Cerebellar nuclear complex (tissue), 1 donor: ENCODE measurements around the gene ADGRG6.
"Not testable (repeated sequence)": the region's sequence is repeated elsewhere in the genome, so short reads cannot be mapped to it uniquely, and the experiment has no call there.

Experiments used
- DNase-seq, 2 experiments: peaks; one replicate each; lab custom pipeline; 2025; lab: John Stamatoyannopoulos, UW

Gene ADGRG6

DNA sequence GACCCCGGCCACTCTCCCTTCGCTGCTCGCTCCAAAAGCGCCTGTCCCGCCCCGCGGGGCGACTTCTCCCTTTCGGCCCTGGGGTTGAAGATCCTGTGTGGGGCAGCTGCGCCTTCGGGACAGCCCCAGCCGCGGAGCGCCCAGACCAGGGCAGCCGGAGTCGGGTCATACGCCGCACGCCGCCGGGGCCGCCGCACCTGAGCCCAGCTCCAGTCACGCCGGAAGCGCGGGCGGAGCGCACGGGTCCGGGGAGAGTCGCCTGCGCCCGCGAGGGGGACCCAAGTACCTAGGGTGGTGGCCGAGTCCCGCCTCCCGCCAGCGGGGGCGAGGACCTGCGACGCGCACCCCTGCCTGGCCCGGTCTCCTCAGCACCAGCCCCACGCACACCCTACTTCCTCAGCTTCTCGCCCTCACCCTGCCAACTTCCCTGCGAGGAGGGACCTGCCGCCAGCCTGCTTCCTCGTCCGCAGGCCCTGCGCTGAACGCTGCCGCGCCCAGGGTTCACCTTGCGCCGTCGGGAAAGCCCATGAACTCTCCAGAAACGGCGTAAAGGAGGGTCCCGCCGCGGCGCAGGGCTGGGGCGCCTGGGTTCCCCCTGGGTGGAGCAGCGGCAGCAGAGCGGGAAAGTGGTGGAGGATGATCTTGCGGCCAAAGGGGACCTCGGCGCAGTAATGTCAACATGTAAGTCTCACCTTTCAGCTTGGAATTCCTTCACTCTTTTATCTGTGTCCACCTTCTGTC, at the start of gene ADGRG6:
ADGRG6 (plus strand) TSS at position 357 of the 741 bp plus-strand sequence; CDS start at position 680, 323 bp downstream.
- no peak for DNase-seq

DNA sequence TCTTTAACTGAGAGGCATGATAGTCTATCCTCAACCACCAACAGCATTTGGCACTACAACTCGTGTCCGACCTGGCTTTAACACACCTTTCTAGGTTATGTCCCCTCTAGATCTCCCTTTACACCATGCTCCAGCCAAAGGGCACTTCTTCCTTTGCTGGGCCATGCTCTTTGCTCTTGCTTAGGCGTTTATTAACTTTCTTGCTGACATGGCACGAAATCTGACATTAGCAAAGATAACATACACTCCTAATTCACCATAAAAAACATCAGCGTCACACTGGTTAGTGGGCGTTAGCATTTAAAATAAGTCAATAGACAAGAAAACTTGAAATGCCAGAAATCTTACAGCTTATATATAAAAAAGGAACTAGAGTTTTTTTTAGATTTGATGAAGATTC, 47.3 kb upstream of the ADGRG6 start:
- DNase-seq: peak in 1 of 2 experiments; percentile 0

DNA sequence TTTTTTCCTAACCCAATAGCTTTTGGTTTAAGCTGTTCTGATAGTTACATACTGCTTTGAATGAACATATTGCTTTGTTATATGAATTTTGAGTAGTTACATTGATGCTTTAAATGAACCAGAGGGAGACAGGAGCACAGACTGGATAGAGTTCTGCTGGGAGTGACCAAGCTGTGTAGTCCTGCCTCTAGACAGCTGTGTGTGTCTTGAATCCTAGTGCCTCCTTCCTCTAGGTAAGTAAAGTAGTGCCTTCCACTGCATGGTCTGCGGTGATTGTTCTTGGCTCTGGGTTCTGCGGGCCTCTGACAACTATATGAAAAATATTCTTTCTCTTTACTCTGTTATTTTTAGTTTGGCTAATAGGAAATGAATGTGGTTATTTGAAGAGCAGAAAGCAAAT, 46.0 kb upstream of the ADGRG6 start:
- DNase-seq: no peak

DNA sequence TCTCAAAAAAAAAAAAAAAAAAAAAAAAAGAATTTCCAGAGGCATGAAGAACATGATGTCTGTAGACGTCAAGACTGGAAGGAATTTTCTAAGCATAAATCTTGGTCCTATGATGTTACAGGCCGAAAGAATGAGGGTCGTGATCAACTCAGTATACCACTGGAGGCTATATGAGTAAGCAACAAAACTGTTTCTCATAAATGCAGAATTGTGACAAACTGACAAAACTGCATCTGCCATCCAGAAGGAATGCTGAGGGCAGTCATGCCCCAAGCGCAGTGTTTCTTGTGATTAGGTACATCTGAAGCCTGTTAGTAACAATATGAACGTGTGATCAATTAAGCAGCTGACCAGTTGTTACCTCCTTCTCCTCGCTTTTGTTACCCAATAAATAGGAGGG, 43.5 kb upstream of the ADGRG6 start:
- DNase-seq: no peak

DNA sequence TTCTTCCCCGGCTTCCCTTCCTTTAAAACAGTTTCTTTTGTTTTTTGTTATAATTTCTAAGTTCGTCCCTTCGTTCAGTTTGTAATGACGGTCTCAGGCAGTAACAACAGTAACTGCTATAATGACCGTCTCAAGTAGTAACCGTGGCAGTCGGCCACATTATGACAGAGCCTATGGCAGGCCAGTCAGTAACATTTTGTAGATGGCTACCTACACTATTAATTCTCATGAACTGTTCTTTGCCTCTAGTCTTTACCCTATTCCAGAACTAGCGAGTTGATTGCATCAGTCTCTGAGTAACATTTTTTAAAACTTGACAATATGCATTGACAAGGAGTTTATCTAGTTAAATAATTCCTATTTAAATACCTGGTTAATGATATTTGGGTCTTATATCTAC, 43.0 kb upstream of the ADGRG6 start:
- no peak for DNase-seq

DNA sequence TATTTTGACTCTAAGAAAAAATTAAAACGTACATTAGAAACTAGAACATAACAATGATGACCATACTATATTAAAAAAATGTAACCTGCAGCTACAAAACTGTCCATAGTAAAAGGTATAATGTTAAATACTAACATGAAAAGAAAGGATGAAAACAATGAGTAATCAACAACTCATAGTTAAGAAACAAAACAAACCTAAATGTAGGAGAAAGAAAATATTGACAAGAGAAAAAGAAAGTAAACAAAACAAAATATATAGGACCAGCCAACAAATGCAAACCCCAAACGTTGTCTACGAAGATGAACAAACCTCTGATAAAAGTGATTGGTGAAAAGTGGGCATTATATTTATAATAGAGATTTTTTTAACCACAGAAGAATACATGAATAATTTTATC, 41.1 kb upstream of the ADGRG6 start:
- DNase-seq: no peak

DNA sequence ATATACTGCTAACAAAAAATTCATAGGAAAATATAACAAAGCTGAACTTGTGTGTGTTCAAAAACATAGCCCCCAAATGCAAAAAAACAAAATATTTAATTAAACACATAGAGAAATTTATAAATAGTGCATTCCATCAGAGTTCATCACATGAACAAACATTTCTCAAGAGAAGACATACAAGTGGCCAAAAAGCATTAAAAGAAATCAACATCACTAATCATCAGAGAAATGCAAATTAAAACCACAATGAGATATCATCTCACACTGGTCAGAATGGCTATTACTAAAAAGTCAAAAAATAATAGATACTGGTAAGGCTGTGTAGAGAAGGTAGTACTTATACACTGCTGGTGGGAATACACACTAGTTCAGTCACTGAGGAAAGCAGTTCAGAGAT, 39.6 kb upstream of the ADGRG6 start:
- DNase-seq: no peak

DNA sequence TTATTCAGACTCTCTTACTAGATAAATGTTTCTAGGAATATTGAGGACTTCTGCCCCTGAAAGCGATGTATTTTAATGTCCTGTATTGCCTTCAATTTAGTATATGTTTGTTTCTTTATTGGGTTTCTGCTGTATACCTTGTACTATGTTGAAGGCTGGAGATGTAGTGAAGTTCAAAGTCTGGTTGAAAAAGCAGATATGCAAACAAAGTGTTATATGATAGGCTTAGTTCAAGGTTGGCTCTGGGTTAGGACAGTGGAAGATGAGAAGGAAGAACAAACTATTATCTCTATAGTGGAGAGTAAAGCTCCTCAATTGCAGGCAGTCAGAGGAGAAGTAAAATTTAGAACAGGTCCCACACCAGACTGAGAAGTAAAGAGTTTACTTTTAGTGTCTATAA, 36.3 kb upstream of the ADGRG6 start:
- no peak for DNase-seq

DNA sequence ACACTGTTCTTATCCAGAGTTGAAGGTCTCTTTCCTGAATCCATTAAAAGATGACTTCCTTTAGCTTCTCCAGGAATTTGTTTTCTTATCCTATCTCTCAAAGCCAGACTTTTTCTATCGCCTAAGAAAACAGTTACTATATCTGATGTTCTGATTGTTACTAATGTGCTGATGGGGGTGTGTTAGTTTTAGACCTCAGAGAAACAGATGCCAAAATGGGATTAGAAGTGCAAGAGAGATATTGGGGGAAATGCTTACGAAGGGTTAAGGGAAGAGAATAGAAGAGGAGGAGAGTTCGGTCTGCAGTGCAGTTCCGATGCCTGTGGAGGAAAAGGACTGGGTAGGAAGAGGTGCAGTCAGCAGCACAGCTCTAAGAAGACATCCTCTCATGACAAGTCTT, 35.7 kb upstream of the ADGRG6 start:
- DNase-seq: no peak

DNA sequence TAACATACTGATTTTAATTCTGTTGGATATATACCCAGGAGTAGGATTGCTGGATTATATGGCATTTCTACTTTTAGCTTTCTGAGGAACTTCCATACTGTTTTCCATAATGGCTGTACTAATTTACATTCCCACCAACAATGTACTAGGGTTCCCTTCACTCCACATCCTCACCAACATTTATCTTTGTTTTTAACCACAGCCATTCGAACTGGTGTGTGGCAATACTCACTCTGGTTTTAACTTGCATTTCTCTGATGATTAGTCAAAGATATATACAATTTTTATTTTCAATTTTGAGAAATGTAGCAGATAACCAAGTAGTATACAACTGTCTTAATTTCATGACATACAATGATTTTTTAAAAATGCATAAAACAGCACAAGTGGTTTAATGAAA, 30.3 kb upstream of the ADGRG6 start:
- no peak for DNase-seq

DNA sequence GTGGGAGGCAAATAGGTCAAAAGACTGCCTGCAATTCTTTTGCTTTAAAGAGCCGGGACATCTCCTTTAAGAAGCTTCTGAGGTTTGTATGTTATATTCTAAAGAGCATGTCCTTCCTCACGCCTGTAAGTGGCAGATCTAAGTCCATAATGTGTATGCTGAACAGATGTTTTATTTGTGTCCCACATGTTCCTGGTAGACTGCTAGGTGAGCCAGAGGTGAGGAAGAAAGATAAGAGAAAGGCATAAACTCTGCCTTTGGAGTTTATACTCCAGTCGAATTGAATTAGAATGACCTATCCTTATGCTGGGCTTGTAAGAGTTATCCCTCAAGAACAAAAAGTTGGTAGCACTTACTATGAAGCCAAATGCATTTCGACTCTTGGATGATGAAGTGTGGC, 27.2 kb upstream of the ADGRG6 start:
- no peak for DNase-seq

DNA sequence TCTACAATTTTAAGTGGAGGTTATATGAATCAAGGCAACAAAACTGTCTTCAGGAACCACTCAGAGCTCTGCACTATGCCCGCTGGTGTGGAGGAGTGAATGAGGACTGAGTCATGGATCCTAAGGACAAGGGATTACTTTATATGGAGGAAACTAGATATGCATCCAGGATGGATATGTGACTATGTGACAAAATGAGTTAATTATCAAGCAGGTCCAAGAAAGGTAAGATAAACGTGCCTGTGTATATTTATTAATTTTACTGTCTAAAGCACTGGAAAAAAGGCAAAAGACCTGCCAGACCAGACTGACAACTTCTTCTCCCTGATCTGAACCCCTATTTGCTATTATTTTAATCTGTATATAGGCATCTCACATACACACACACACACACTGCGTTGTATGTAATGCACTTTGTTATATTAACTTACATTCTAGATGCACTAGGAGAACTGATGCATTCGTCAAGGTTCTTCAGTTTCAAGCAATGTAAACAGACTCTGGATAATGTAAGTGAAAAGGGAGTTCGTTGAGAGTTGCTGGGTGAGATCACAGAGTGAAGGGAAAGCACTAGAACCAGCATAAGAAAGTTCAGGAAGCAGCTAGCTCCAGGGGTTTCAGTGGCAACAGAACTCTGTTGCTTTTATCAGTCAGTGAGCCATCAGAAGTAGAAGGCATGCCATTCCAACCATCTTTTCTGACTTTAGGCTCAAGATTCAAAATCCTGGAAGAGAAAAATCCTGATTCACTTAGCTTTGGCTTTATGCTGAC, 26.4 kb upstream of the ADGRG6 start:
- no peak for DNase-seq

DNA sequence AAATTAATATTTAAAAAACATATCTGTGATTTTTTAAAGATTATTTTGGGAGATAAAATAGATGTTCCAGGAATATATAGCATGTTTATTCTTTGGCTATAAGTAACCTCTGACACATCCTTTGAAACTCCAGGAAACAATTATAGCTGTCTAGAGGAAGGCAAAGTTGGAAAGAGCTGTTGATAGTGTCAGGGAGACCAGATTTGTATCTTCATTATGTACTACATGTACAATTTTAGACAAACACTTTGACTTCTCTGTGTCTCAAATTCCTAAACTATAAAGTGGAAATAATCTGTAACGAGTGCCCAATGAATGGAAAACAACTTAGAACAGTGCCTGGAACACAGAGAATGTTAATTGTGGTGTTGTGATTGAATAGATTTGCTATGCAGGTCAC, 25.6 kb upstream of the ADGRG6 start:
- no peak for DNase-seq

DNA sequence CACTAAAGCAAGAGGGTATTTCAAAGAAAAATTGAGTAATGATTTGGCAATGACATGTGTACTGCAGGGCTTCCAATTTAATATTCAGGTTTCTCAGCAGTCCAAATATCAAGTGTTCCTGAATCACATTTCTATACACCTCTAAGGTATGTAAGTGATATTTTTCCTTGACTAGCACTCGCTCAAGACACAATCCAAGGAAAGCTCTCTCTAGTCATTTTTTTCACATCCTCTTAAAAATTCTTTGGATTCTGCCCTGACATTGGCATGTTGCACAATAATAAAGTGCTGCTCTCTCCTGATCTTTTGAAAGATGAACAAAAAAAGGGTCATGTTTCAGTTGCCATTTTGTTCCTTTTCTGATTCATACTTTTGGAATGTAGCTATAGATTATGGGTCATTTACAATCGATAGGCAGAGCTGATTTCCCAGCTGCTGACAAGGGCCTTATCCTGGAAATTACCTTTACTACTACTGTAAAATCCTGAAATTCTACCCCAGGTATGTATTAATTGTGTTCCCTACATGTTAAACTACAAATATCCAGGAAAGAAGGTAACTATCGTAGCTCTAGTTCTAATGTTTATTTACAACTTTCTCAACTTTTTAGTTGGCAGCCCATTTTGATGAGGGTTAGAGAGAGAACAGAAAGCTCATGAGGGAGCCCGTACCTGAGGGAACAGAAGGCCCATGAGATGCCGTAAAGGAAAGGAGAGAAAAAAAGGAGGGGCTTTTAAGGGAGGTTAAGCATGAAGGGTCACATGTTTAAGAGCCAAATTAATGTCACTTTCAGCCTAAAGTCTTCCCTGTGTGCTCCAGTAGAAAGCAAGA, 22.2 kb upstream of the ADGRG6 start:
- no peak for DNase-seq

DNA sequence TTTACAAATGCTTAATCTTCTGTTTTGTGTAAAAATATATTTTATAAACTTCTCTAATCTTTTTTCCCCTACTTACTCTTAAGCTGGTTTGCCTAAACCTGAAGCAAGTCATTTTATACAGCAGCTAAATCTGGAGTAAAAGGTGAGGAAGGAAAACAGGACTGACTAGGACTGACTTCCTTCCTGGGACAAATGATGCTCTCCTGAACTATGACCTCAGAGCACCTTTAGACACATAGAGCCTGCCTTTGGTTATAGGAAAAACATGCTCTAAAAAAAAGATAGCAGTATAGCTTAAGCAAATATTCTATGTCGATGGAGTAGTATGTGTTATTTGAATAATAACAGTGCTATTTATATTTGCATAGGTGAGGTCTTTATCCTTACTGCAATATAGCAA, 21.5 kb upstream of the ADGRG6 start:
- DNase-seq: no peak

DNA sequence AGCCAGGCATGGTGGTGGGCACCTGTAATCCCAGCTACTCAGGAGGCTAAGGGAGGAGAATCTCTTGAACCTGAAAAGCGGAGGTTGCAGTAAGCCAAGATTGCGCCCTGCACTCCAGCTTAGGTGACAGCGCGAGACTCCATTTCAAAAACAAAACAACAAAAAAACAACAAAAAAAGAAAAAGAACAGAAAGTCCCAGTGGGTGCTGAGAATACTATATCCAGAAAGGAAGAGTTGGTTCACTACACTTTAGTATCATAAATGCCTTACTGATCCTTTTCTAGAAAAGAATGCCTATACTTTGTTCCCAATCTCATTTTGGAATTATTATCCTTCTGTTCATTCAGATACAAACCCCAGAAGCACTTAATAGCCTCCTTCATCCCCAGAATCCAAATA, 20.9 kb upstream of the ADGRG6 start:
- DNase-seq: no peak

DNA sequence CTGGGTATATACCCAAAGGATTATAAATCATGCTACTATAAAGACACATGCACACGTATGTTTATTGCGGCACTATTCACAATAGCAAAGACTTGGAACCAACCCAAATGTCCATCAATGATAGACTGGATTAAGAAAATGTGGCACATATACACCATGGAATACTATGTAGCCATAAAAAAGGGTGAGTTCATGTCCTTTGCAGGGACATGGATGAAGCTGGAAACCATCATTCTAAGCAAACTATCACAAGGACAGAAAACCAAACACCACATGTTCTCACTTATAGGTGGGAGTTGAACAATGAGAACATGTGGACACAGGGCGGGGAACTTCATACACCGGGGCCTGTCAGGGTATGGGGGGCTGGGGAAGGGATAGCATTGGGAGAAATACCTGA, 18.7 kb upstream of the ADGRG6 start:
- not testable (repeated sequence) for DNase-seq

DNA sequence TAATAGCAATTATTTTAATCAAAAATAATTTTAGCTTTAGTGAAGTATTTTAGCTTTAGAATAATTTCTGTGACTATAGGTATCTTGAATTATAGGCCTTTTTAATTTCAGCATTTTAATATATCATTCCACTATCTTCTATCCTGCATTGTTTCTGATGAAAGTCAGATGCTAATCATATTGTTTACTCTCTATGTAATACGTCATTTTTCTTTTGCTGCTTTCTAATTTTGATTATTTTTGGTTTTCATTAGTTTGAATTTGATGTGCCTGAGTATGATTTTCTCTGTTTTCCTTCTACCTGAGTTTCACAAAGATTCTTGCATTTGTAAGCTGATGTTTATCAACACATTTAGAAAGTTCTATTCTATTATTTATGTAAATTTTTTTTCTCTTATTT, 17.4 kb upstream of the ADGRG6 start:
- DNase-seq: no peak

DNA sequence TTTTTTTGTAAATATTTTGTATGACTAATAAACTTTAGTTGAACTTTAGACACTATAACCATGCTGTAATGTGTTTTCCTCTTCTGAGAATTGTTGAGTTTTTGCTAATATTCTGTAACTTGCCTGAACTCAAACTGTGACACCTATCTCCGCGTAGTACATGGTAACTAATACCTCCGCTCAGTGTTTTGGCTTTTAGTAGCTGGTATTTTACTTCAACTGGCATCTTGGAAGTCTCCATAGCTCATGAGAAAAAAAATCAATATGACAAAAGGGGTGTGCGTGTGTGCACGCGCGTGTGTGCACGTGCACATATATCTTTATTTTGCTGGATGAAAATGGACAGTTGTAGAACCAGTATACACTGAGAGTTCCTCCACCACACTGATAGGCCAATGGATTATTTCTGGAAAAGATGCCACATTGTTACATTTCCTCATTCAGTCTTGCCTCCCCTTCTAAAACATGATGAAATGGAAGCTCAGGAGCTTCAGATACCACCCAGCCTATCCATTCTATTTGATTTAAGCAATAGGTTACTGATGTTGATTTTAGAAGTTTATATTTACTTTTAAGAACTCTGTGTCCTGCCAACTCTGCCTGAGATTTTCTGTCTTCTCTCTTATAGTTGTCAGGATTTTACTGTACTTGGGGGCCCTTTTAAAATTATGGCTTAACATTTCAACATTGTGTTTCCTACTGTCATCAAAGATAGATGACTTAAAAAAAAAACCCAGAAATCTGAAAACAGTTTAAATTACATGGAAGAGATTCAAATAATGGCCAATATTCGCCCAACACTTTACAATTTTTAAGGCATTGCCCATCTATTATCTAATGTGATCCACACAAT, 16.3 kb upstream of the ADGRG6 start:
- no peak for DNase-seq

DNA sequence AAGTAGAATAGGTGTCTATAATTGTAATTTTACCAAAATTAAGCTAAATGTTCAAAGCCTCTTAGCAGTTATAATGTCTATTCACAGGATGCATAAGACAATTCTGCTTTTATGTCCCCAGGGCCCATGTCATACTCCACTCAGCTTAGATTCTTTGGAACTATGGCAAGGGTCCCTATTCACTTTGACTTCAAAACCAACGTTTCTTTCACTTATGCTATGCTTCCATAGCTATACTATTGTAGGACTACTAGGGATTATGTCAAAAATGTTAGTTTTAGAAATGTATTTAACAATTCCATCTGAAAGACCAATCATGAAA, 15.8 kb upstream of the ADGRG6 start:
- DNase-seq: no peak

DNA sequence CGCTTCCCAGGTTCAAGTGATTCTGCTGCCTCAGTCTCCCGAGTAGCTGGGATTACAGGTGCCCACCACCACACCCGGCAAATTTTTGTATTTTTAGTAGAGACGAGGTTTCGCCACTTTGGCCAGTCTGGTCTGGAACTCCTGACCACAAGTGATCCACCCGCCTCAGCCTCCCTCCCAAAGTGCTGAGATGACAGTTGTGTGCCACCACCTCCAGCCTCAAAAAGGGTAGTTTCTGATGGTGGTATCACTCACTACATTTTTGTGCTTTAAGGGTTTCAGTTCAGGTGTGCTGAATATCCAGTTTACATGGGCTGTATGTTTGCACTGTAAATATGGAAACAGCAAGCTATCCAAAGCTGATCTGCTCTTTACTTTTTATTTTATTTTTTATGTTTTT, 12.1 kb upstream of the ADGRG6 start:
- DNase-seq: no peak

DNA sequence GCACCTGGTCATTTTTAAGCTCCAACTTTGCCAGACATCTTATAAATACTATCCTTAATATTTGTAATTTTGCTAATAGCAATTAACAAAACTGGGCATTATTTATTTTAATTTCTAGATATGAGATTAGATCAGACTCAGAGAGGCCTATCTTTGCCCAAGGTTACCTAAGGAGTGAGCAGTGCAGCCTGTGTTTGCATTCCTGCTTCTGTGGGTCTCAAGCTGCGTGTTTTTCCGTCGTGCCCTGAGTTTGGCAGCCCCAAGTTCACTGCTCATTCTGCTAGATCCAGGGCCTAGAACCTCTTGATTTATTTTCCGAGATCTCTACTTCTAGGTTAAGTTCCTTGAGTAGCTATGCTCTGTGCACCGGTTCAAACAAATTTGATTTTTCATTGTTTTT, 11.0 kb upstream of the ADGRG6 start:
- no peak for DNase-seq
